Activated CD4-positive, CD25-positive, alpha-beta regulatory T cell treated with anti-CD3 and anti-CD28 coated beads, Interleukin-2, amount 50 U/mL, for 24 hours (primary cell): Measurements from ENCODE around the gene GOLGA6A.
"Not testable (repeated sequence)": the region's sequence is repeated elsewhere in the genome, so short reads cannot be mapped to it uniquely, and the experiment has no call there.

Experiments used
- ATAC-seq, 2 donors: fragments of 150-1000 bp; cut with Tn5 transposase; one replicate each; pipeline ENCODE4 v1.10.0; 2021; ENCODE audit warnings: mild to moderate bottlenecking in 1 of 2, moderate library complexity in 1 of 2

Gene GOLGA6A

DNA sequence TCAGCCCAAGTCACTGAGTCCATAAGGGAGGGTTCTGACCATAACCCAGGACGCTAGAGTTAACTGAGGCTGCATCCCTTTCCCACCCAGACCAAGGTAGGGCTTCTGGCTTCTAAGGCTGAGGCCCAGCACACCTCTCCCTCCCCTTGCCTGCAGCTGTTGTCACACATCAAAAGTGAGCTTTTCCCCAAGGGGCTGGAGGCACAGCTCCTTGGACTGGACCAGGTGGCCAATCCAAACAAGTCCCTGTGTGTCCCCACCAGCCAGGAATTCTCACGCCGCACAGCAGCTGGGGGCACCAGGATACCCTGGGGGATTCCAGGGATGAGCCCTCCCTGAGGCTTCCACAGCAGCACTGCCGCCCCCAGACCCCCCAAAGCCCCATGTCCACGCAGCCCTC is 25.8 kb upstream of the GOLGA6A start:
- ATAC-seq = no peak

DNA sequence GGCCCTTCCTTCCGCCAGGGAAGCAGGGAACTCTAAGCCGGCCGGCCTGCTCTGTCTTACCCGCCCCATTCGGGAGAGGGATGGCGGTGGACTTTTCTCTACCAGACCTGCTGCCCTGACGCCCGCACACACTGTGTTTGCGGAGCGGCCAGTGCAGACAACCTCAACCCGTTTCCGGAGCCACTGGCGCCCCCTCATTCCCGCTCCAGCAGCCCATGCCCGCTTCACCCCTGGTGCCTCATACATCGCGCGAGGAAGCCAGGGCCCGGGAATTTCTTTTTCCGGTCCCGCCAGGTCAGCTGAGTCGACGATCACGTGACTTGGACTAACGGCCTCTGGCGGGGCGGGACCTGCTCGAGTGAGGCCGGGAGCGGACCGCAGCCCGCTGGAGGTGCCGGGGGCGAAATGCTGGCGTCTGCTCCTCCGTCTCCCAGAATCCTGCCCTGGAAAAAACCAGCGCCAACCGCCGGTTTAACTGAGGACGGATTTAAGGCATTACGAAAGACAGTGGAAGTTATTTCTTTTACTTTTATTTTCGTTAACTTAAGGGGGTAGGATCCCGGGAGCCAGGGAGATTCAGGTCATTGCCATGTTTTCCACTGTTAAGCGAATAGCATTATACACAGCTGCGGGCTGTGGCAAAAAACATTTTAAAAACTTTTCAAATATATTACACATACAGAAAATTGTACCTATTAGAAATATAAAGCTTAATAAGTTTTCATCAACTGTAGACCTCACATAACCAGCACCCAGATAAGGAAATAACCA is 17.8 kb upstream of the GOLGA6A start:
- ATAC-seq = peak; percentile 80 to 83

DNA sequence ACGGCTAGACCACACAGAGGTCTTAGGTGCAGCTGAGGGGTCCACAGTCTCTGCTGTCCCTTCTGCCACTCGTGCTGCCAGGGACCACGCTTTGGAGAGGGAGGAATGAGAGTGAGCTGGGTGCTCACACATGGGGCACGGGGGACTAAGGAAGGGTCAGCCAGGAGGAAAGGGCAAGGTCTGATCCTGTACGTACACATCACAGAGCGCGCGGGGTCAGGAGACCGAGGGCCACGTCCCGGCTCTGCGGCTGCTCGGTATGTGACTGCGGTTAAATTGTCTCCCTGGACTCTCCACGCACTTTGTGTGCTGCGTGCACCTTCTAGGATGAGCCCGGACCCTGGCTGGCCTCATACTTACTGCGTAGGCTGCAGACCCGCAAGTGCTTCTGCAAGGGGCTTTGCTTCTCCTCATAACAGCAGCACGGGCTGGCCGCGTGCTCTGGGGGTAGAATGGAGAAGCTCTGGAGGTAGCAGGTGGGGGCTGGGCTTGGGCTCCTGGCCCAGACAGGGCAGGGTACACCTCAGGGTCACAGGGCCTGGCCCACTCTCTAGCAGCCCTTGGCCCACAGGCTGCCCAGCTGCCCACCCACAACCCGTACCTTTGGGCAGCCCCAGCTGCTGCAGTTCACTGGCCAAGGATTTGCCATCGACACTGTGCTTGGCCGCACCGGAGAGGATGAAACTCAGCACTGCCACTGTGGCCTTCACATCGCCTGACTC is 14.6 kb upstream of the GOLGA6A start:
- ATAC-seq = not testable (repeated sequence)

DNA sequence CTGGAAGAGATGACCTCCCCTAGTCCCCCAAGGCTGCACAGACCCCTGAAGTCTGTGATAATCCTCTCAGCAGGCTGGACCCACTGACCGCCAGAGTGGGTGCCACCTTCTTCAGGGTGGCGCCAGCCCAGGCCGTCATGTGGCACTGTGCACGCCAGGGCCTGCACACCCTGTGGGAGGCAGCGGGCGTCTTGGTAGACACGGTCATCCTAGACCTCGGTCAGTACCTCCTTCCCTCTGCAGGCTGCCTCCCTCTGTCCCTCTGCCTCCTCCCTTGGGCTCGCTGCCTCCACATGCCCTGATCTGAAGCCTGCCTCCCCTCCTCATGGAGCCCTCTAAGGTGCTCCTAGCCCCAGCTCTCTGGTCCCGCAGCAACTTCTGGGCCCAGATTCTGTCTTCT is 13.3 kb upstream of the GOLGA6A start:
- ATAC-seq = not testable (repeated sequence)

DNA sequence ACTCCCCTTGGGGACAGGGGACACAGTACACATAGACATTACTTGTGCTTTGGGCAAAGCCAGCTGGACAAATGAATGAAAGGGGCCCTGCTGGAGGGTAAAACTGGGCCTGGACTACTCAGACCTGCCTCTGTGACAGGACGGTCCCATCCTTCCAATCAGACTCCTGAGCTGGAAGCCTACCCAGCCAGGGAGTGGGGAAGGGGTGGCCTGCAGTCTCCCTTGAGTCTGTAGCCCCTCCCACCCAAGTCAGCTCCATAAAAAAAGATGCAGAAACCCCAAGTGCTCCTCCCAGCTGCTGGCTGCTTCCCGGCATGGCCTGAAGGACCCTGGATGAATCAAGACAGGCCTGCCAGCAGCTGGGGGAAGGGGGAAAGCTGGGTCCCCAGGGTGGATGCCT is 12.2 kb upstream of the GOLGA6A start:
- ATAC-seq = not testable (repeated sequence)

DNA sequence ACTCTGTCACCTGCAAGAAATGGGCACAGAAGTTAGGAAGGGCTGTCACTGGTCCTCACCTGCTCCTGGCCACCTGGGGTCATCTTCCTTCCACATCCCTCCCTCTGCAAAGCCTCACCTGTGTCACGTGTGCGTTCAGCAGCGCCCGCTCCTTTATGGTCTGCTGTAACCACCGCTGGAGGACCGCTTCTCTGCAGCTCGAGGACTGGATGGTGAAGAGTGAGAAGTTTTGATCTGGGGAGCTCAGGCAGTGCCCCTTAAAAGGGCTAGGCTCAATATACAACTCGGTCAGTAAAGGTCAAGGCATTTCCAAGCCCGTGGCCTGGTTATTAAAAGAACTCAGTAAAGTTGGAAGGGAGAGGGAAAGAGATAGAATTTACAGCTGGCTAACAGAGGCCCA is 6.6 kb downstream of the GOLGA6A start:
- not testable (repeated sequence) for ATAC-seq

DNA sequence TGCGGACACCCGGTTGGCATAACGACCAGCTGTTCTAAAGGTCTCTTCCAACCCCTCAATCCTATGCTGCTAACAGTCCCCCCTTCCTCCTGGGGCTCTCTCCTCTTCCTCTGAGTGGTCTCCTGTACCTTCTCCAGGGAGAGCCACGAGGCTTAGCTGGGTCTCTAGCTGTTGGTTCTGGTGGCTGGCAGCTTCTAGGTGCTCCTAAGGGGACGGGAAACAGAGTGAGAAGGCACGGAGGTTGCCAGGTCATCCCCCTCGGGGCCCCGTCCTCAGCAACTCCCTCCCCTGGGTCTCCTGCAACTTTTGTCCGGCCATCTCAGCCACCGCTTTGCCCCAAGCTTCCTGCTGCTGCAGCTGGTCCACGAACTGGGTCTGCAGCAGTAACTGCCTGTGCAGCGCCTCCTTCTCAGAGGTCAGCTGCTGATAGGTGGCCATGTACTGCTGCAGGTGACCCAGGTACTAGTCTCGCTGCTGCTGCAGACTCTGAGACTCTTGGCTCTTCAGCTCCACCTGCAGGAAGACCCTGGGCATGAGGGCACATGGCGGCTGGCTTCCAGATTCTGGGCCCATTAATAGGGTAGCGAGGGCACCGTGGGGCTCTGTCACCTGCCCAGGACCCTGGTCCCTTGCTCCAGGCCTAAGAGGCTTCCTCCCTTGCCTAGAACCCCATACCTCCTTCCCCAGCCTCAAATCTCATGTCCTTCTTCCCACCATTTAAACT is 9.6 kb downstream of the GOLGA6A start:
- not testable (repeated sequence) for ATAC-seq

DNA sequence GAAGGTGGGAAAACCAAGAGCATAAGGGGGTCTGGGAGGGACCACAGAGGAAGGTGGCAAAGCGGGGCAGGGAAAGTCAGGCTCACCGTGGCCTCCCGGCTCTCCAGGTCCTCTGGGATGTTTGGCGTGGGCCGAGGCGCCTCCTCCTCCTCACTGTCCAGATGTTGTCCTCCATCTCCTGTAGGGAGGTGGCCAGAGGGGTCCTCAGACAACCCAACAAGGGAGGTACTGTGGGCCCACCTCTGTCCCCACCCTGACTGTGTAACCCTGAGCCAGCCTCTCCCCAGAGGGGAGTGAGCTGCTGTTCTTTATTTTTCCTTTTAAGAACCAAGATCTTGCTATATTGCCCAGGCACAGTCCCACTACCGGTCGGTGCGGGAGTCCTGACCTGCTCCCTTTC is 10.2 kb downstream of the GOLGA6A start:
- ATAC-seq = not testable (repeated sequence)

DNA sequence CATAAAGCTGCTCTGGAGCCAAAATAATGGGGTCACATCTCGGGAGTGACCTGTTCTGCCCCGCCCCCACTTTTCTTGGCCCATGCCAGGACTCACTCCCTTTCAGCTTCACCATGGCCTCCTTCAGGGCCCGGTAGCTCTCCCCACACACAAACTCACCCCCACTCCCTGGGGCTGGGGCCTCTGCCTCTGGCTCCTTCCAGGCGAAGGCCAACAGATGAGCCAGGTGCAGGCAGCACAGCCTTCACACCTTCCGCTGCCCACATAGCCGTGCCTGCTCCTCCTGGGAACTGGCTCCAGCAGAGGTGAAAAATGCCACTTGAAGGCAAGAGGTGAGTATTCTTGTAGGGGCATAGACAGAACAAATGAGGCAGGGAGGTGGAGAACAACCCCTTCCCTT is 10.7 kb downstream of the GOLGA6A start:
- not testable (repeated sequence) for ATAC-seq

DNA sequence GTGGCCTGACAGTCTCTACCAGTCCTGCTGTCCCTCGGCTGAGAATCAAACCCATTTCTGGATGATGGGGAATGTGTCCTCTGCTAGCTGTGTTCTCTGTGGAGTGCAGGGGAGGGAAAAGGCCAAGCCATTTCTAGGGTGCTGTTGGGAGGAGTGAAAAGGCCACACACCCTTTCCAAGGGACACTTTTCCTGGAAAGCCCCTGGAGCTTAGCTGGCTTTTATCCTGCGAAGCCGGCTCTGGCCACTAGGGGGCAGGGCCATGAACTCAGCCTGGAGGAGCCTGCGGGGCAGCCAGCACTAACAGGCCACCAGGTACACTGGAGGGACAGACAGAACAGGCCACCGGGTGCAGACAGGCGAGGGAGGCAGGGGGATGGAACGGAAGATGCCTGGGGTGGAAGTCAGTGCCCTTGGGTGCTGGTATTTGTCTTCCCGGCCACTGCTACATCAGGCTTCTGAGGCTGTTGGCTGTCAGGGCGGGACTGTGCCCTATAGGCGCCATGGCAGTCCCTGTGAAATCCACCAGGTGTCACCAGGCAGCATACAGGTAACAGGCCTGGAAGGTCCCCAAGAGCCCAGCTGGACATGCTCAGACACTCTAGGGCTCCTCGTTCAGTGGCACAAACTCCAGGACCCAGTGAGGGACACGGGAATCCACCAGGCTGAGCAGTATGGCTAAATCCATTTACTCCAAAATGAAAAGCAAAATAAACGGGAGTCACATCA is 16.5 kb downstream of the GOLGA6A start:
- peak; percentile 87 to 93 for ATAC-seq

DNA sequence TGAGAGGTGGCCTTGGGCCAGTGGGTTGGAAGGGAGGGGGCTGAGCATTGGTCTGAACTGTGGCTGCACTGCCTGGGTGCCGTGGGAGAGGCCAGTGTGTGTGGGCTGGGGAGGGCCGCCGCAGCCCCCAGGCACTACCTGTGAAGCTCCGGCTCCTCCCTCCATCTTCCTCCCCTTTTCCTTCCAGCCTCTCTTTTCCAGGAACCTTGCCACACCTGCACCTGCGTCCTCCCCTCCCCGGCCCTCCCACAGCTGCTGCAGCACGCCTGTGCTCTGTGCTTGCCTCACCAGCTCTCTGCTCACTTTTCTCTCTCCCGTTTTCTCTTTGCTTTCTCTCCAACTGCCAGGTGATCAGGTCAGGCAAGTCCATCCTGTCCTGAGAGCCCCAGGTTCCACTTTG is 17.5 kb downstream of the GOLGA6A start:
- ATAC-seq = not testable (repeated sequence)

DNA sequence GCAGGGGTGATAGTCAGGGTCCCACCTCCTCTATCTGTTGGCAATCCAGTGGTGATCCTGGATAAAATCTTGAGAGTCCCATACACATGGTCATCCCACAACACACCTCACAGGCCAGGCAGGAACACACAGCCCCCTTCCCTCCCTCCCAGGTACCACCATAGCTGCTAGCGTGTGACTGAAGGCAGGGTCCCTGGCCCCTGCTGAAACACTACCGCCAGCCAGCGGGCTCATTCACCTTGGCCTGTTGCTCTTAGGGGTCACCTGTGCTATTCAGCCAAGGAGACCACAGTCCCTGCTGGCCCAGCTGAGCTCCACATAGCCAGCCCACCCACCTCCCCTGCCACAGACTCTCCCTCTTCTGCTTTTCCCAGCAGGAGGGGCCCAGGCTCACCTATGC is 18.2 kb downstream of the GOLGA6A start:
- ATAC-seq = not testable (repeated sequence)

DNA sequence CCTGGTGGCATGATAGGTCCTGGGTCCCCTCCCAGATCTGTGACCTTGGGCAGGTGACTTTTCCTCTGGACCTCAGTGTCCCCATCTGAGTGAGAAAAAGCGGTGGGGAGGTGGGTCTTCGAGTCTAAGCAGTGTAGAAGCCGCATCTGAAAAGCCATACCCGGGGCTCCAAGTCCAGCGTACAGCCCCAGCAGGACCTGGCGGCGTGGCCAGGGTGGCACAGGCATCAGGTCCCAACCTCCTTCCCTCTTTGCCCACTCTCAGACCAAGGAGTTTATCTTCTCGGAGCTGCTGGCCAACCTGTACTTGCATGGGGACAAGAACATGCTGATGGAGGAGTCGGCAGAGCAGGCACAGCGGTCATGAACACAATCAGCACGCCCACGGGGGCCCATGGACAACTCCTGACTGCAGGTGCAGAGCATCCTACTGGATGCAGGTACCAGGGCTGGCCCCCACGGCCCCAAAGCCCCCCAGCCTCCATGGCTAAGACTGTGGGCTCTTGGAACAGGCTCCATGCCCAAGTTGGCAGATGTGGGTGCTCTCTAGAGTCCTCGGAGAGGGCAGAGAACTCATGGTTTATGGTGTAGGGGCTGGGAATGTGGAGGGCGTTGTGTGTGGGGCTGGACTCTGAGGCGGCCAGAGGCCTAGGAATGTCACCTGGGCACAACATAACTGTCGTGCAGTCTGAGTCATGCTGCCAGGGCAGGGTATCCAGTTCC is 18.8 kb downstream of the GOLGA6A start:
- not testable (repeated sequence) for ATAC-seq

DNA sequence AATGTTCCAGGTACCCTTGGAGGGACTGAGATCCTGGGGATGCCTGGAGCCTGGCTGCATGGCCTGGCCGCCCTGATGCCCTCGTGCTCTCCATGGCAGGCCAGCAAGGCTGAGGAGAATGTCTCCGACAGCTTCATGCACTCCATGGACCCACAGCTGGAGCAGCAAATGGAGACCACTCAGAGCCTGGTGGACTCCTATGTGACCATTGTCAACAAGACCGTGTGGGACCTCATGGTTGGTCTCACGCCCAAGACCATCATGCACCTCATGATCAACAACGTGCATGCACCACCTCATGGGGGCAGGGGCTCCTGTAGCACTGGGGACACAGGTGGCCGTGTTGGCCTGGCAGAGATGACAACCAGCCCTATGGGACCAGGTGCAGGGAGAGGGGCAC is 19.7 kb downstream of the GOLGA6A start:
- no peak for ATAC-seq

DNA sequence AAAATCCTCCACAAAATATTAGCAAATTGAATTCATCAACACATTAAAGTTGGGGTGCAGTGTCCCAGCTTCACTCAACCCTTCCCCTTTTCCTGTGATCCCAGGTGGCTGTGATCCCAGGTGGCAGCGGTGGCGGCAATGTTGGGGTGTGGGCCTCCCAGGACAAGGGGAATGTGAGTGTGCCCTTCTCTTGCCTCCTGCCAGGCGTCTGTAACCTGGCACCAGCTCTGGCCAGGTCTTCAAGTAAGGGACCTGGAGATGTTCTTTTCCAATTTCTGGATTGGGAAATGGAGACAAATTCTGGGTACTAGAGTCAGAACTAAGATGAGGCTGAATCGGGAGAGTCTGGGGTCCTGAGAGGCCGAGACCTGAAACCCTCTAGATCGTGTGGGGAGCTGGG is 20.1 kb downstream of the GOLGA6A start:
- ATAC-seq = no peak

DNA sequence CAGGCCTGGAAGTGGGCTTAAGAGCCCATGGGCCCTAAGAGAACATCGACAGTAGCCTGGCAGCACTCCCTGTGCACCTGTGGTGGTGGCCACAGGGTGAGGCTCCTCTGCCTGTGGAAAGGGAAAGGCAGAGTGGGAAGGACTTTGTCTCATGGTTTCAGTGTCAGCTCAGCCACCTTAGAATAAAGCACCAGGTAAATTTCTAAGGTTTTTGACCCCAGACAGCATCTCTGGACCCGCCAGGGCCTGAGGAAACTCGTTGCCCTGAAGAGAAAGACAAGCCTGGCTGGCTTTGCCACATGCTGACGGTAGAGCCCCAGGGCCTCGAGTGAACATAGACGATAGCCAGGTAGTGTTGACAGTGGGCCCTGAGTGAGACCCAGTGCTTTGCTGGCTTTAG is 22.1 kb downstream of the GOLGA6A start:
- no peak for ATAC-seq

DNA sequence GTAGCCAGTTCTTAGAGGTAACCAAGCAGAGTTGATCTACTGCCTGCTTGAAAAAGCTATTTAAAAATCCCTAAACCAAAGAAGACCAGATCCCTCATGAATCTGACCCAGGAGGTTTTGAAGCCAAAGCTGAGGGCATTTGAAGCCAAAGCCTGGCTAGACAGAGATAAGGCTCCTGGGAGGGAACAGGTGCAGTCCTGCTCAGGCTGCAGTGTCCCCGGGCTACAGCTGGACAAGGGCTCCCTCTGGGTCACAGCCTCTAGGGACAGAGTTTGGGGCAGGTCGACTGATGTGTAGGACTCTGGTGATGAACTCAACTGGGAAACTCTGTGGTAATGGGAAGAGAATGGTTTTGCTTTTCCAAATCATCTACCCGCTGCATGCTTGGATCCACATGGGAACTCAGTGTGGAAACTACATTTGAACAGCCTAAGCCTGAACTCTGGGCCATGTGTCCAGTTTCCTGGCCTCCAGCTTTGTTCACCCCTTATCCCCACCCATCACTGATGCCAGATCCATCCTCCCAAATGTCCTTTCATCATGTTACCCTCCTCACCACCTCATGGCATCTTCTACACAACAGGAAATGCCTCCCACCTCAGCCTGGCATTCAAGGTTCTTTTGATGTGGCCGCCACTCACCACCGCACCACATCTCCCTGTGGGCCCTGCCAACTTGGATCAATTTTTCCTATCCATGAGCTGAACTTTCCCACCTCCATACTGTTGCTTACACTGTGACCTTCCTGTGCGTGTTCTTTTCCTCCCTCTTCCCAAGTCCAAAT is 23.1 kb downstream of the GOLGA6A start:
- not testable (repeated sequence) for ATAC-seq

DNA sequence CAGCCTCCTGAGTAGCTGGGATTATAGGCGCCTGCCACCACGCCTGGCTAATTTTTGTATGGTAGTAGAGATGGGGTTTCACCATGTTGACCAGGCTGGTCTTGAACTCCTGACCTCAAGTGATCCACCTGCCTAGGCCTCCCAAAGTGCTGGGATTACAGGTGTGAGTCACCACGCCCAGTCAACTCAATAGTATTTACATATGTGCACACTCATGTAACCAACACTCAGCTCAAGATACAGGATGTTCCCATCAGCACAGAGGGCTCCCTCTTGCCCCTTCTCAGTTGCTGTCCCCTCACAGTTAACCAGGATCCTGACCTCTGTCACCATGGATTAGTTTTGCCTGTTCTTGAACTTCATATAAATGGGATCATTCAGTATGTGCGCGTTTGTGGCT is 26.0 kb downstream of the GOLGA6A start:
- ATAC-seq = peak in 1 of 2 donors; percentile 47

DNA sequence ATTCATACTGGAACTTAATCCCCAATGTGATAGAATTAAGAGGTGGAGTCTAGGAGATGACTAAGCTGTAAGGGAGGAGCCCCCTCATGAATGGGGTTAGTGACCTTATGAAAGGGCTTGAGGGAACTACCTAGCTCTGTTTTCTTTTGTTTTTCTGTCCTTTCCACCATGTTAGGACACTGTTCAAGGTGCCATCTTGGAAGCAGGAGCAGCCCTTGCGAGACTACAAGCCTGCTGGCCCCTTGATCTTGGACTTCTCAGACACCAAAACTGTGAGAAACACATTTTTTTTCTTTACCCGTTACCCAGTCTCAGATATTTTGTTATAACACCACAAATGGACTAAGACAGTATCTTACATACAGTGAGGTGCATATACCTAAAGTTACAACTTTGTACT is 26.5 kb downstream of the GOLGA6A start:
- ATAC-seq = no peak

DNA sequence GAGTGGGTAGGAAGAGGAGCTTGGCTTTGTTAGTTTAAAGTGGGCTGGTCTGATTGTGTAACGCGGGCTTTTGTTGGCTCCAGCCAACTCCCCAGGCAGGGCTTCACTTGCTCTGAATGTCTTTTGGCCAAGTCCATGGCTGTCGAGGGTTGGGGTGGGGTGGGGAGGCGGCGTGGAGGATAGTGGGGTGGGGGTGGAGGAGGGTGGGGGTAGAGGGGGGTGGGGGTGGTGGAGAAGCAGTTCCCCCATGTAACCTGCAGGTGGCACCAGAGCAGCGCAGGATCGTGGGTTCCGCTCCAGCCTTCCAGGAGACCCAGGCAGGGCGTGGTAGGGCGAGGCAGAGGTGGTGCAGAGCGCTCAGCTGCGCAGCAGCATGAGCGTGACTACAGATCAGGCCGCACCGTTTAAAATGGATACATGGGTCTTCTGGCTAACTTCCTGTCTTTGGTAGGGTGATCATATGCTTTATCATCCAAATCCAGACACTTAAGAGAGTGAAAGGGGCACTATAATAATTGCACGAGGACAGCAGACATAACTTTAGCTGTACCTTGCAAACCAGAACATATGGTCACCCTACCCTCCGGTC is 28.3 kb downstream of the GOLGA6A start:
- peak; percentile 80 to 91 for ATAC-seq

DNA sequence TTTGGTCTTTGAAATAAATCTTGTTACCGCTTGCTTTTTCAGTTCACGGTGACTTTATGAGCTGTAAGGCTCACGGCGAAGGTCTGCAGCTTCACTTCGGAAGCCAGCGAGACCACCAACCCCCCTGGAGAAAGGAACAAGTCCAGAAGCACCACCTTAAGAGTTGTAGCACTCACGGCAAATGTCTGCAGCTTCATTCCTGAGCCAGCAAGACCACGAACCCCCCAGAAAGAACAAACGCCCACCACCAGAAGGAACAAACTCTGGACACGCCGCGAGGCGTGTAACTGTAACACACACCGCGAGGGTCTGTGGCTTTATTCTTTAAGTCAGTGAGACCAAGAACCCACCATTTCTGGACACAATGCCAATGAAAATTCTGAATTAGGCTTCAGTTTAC is 28.8 kb downstream of the GOLGA6A start:
- ATAC-seq = no peak
